GM23248 (cell line): ENCODE results near the gene GALNT10.

Source experiments
- EZH2 ChIP-seq: fragments of 200-600 bp; sonication (generic); IDR thresholded peaks from 2 replicates; pipeline ENCODE4 v1.6.1; 2018; ENCODE audit warnings: antibody characterized with exemption, mild to moderate bottlenecking; ENCODE audit not compliant: insufficient read depth, poor library complexity, severe bottlenecking
- EZH2phosphoT487 ChIP-seq: fragments of 200-600 bp; sonication (generic); IDR thresholded peaks from 2 replicates; pipeline ENCODE4 v1.6.1; 2018; ENCODE audit warnings: antibody characterized with exemption, moderate library complexity, mild to moderate bottlenecking, low read depth; ENCODE audit not compliant: insufficient read depth

DNA sequence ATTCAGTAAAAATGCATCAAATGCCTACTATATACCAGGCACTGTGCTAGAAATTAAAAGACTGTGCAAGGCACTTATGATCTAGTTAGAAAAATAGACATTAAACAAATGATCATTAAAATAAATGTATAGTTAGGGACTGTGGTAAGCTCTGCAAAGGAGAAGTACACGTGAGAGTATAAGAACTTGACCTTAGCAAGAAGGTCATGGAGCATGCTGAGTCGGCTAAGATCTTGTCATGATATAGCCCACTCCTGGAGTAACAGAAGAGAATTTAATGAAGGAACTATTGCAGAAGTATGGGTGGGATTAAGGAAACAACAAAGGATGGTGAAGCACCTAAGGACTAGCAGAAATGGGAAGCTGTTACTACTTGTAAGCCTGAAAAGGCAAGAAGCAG is 231.8 kb downstream of the GALNT10 start:
- no peak for TF ChIP-seq EZH2
- TF ChIP-seq EZH2phosphoT487, result no peak
